HepG2 (cell line): Measurements from ENCODE around the gene PTPRD. TPM values are rescaled to one million over a fixed set of nuclear protein-coding genes. Genes with fewer than 3 reads are reported as not detected.

Source experiments
- ATAC-seq: fragments of 200-7000 bp; cut with Tn5 transposase; 3 replicates; pipeline ENCODE4 v1.9.1; 2020; ENCODE audit warnings: mild to moderate bottlenecking, moderate library complexity
- BruUV-seq: library from RNA; stranded (reverse); fragments of 400-500 nt; replicated peaks from 2 replicates; lab custom pipeline; 2021; lab: Mats Ljungman, UMichigan
- CTCF ChIA-PET: fragments of 300-600 bp; formaldehyde crosslinking; extraction: SDS; loops from one replicate; lab custom pipeline; 2021; ENCODE audit warnings: low total read pairs, inconsistent platforms, low intra/inter-chr PET ratio; lab: Yijun Ruan, JAX
- POLR2A ChIA-PET: fragments of 350-600 bp; sonication (Branson Sonifier 250); formaldehyde crosslinking; loops from one replicate; lab custom pipeline; 2020; ENCODE audit warnings: antibody characterized with exemption, inconsistent platforms; lab: Yijun Ruan, JAX
- DNase-seq: peaks from one replicate; pipeline ENCODE4 v3.0.0-alpha.2; 2015; ENCODE audit warnings: low spot score
- FAIRE-seq: peaks from 3 replicates; lab custom pipeline; 2011; peaks lifted over from hg19 to GRCh38; lab: Jason Lieb, UNC
- H2AFZ ChIP-seq: one replicate; pipeline ENCODE4 v1.6.1; 2011; ENCODE audit warnings: low read length, inconsistent platforms
- H3K27ac ChIP-seq: fragments of 300-600 bp; 3 replicates; pipeline ENCODE4 v1.8.0; 2011; ENCODE audit warnings: mixed run types, mild to moderate bottlenecking, mixed read lengths, low read length, inconsistent platforms; ENCODE audit not compliant: insufficient read depth; ENCODE audit errors: extremely low read length
- H3K27me3 ChIP-seq, 2 experiments: fragments of 200-600 bp in 1 of 2; 2 replicates in 1 of 2; 3 replicates in 1 of 2; pipeline versions ENCODE4 v1.6.0 to v1.8.0; 2011; ENCODE audit warnings: low read length in 2 of 2, mild to moderate bottlenecking in 2 of 2, moderate library complexity in 2 of 2, inconsistent platforms in 1 of 2; ENCODE audit not compliant: insufficient read depth in 2 of 2, control insufficient read depth in 1 of 2
- H3K36me3 ChIP-seq, 2 experiments: fragments of 200-600 bp in 1 of 2; replicated peaks in 1 of 2; 2 replicates in 1 of 2; 3 replicates in 1 of 2; pipeline versions ENCODE4 v1.5.1 to v1.8.0; 2011; ENCODE audit warnings: low read length in 2 of 2, inconsistent platforms in 1 of 2; ENCODE audit not compliant: insufficient read depth in 2 of 2, control insufficient read depth in 1 of 2
- H3K4me1 ChIP-seq: 2 replicates; pipeline ENCODE4 v1.5.1; 2012; ENCODE audit warnings: low read length, inconsistent platforms; ENCODE audit not compliant: insufficient read depth
- H3K4me2 ChIP-seq: 2 replicates; pipeline ENCODE4 v1.6.0; 2011; ENCODE audit warnings: low read depth, low read length, inconsistent platforms
- H3K4me3 ChIP-seq, 3 experiments: fragments of 200-600 bp in 1 of 3; sonication (generic), shearing (Covaris generic) in 1 of 3; replicated peaks in 1 of 3; 2 replicates each; pipeline ENCODE4 v1.5.1; 2011 to 2016; ENCODE audit warnings: low read length in 3 of 3, inconsistent platforms in 2 of 3, low read depth in 2 of 3, mild to moderate bottlenecking in 2 of 3, control low read depth in 1 of 3, mixed read lengths in 1 of 3; ENCODE audit not compliant: insufficient read depth in 1 of 3
- H3K79me2 ChIP-seq: one replicate; pipeline ENCODE4 v1.6.1; 2011; ENCODE audit warnings: low read length, inconsistent platforms; ENCODE audit not compliant: insufficient read depth
- H3K9ac ChIP-seq: 2 replicates; pipeline ENCODE4 v1.6.0; 2011; ENCODE audit warnings: mild to moderate bottlenecking, low read depth, low read length, inconsistent platforms; ENCODE audit not compliant: insufficient read depth
- H3K9me3 ChIP-seq: 2 replicates; pipeline ENCODE4 v1.5.1; 2012; ENCODE audit warnings: mild to moderate bottlenecking, low read length
- H4K20me1 ChIP-seq: 2 replicates; pipeline ENCODE4 v1.6.0; 2011; ENCODE audit warnings: inconsistent platforms, mild to moderate bottlenecking, low read length, moderate library complexity; ENCODE audit not compliant: insufficient read depth
- AHR ChIP-seq: IDR thresholded peaks from 2 replicates; pipeline ENCODE4 v1.6.1; 2018; ENCODE audit warnings: missing genetic modification reagents, missing compliant biosample characterization
- ATF1 ChIP-seq: IDR thresholded peaks from 2 replicates; pipeline ENCODE4 v1.6.1; 2016; ENCODE audit warnings: mild to moderate bottlenecking, control low read depth
- NFKBIZ ChIP-seq: IDR thresholded peaks from 2 replicates; pipeline ENCODE4 v1.6.1; 2018; ENCODE audit warnings: missing genetic modification reagents, missing compliant biosample characterization
- ZNF207 ChIP-seq: fragments of 450-650 bp; IDR thresholded peaks from 2 replicates; pipeline ENCODE4 v1.6.1; 2016; ENCODE audit warnings: antibody characterized with exemption, borderline replicate concordance
- WGBS: methylation state at CpG from one replicate; pipeline ENCODE4 v1.1.6; 2017; ENCODE audit warnings: low lambda C conversion rate; 5-methylcytosine and 5-hydroxymethylcytosine counted together
- in situ Hi-C: cut with HindIII; loops from 2 replicates; pipeline ENCODE4 v1.10.0; 2017; ENCODE audit warnings: low pct_unique_long_range_greater_than_20kb; ENCODE audit not compliant: extremely low pct_ligation_motif_present
- intact Hi-C: fragments of 100-400 bp; cut with micrococcal nuclease; formaldehyde crosslinking; loops from one replicate; pipeline ENCODE4 v1.10.0; 2022; ENCODE audit not compliant: unreplicated experiment
- polyA plus RNA-seq, 8 experiments: library from polyadenylated mRNA; depleted of rRNA in 3 of 8; stranded (reverse) in 7 of 8; unstranded in 1 of 8; fragments of >200 nt; fragmentation: Illumina TruSeq in 4 of 8; extraction: Trizol in 4 of 8; gene quantifications; 2 replicates each; pipeline versions ENCODE4 v1.2.1 to v1.2.3, GENCODE V29; 2011 to 2016; ENCODE audit warnings: low read depth in 4 of 8, missing spikeins in 1 of 8, mixed read lengths in 1 of 8; ENCODE audit not compliant: insufficient read depth in 1 of 8
- total RNA-seq, 5 experiments: library from RNA; depleted of rRNA; stranded (reverse); fragments of >200 nt; fragmentation: Illumina TruSeq; extraction: Trizol; gene quantifications; 2 replicates each; pipeline ENCODE4 v1.2.3, GENCODE V29; 2016; ENCODE audit warnings: low read depth in 1 of 5
- TF ChIP-seq, protein P1 (sequence below): sonication (generic); formaldehyde crosslinking; IDR thresholded peaks from 2 replicates; pipeline ENCODE4 v1.4.0; 2020; ENCODE audit warnings: mild to moderate bottlenecking, missing genetic modification reagents

Gene PTPRD
- total and polyA plus RNA-seq, 2 of the 13 experiments (the other 11 are each of a cell fraction or from before 2014, with no cell fraction given), result 0.05 TPM; not detected in 1

DNA sequence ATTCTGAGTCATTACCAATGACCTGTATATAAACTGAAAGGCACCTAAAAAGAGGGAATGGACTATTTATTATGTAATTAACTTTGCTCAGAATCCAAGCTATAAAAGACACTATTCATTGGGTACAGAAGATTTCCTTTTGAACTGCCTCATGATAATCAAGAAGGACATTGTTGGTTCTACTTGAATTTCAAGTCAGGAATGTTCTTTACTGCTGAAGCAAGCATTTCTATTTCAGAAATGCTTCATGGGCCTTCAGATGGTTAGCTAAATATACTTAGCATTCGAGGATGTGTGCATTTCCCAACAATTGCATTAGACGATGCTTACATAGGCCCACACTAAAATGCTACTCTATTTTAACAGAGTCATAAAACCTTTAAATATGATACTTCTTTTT, 2155.0 kb downstream of the PTPRD start:
- Histone ChIP-seq H3K4me2 (no peak overlapping the region), H3K4me3 (no peak overlapping the region), H3K9me3 (peaks cover 31% of the 10 kb centered on the region), H3K27me3 (no peaks in the 10 kb centered on the region), H3K9ac (no peak overlapping the region), H3K27ac (no peak overlapping the region), H3K79me2 (no peaks in the 10 kb centered on the region), H3K4me1 (no peaks in the 10 kb centered on the region), H4K20me1 (no peaks in the 10 kb centered on the region), H3K36me3 (no peaks in the 10 kb centered on the region), H2AFZ (no peak overlapping the region)
- ChIA-PET CTCF (no interaction called here), POLR2A (no interaction called here)
- no TSS peak for BruUV-seq
- in situ Hi-C loops, result no loop called here
- DNase-seq (no peak), ATAC-seq (no peak), FAIRE-seq (no peak)
- TF ChIP-seq ATF1 (CRISPR knock-in tag) (no peak), NFKBIZ (CRISPR knock-in tag) (no peak)
- 0% methylated on average over 2 of the region's 2 CpGs for WGBS
- intact Hi-C loops, result no loop called here

DNA sequence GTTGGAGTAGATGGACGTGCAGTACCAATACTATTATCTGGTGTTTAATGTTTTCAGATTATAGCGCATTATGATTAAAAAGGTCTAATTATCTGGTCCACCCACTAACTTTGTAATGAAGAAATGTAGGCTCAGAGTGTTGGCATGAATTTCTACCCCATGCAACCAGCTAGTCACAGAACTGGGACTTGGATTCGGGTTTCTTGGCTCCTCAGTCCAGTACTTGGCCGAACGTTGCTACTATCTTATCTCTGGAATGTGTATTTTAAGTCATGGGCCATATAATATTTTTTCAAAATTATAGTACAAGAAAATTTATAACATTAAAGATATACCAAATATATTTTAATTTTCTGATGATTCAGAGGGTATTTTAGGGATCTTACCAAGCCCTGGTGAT, 2155.7 kb downstream of the PTPRD start:
- FAIRE-seq, result no peak
- Histone ChIP-seq H3K9me3 (peaks cover 27% of the 10 kb centered on the region), H2AFZ (no peak overlapping the region), H3K4me1 (no peaks in the 10 kb centered on the region), H3K79me2 (no peaks in the 10 kb centered on the region), H3K4me2 (no peak overlapping the region), H4K20me1 (no peaks in the 10 kb centered on the region), H3K4me3 (no peak overlapping the region), H3K36me3 (no peaks in the 10 kb centered on the region), H3K9ac (no peak overlapping the region), H3K27ac (no peak overlapping the region), H3K27me3 (no peaks in the 10 kb centered on the region)
- no peak for DNase-seq
- TF ChIP-seq AHR (no peak), ZNF207 (no peak)
- TF ChIP-seq, protein P1, sequence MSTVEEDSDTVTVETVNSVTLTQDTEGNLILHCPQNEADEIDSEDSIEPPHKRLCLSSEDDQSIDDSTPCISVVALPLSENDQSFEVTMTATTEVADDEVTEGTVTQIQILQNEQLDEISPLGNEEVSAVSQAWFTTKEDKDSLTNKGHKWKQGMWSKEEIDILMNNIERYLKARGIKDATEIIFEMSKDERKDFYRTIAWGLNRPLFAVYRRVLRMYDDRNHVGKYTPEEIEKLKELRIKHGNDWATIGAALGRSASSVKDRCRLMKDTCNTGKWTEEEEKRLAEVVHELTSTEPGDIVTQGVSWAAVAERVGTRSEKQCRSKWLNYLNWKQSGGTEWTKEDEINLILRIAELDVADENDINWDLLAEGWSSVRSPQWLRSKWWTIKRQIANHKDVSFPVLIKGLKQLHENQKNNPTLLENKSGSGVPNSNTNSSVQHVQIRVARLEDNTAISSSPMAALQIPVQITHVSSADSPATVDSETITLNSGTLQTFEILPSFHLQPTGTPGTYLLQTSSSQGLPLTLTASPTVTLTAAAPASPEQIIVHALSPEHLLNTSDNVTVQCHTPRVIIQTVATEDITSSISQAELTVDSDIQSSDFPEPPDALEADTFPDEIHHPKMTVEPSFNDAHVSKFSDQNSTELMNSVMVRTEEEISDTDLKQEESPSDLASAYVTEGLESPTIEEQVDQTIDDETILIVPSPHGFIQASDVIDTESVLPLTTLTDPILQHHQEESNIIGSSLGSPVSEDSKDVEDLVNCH (CRISPR knock-in tag), result no peak
- in situ Hi-C loops, result no loop called here
- CTCF ChIA-PET, result no interaction called here
- POLR2A ChIA-PET, result no interaction called here
- no TSS peak for BruUV-seq
- no peak for ATAC-seq
- intact Hi-C loops, result no loop called here
- 2% methylated on average over 5 of the region's 5 CpGs for WGBS
